Osteoblast (primary cell): ENCODE results near the gene CREB3L4. TPM values are rescaled to one million over a fixed set of nuclear protein-coding genes. Genes with fewer than 3 reads are reported as not detected.
A peak's percentile ranks its signal among the peaks of the same experiment; 100 is the strongest.

Experiments used
- DNase-seq: peaks from one replicate; pipeline ENCODE4 v3.0.0; 2011; ENCODE audit warnings: low spot score, mixed read lengths; ENCODE audit not compliant: insufficient read length; ENCODE audit errors: missing footprints
- H2AFZ ChIP-seq: 2 replicates; pipeline ENCODE4 v1.6.0; 2011; ENCODE audit warnings: mild to moderate bottlenecking, low read length
- H3K27ac ChIP-seq: 2 replicates; pipeline ENCODE4 v1.5.1; 2011; ENCODE audit warnings: mild to moderate bottlenecking, low read depth, low read length, moderate library complexity
- H3K27me3 ChIP-seq: 2 replicates; pipeline ENCODE4 v1.6.0; 2012; ENCODE audit warnings: mild to moderate bottlenecking, control low read depth, inconsistent platforms, low read length, moderate library complexity; ENCODE audit not compliant: insufficient read depth
- H3K36me3 ChIP-seq: 2 replicates; pipeline ENCODE4 v1.5.1; 2011; ENCODE audit warnings: mild to moderate bottlenecking, low read length, control low read depth, moderate library complexity; ENCODE audit not compliant: insufficient read depth
- H3K4me1 ChIP-seq: 2 replicates; pipeline ENCODE4 v1.5.1; 2011; ENCODE audit warnings: mild to moderate bottlenecking, low read length, control low read depth, moderate library complexity; ENCODE audit not compliant: insufficient read depth
- H3K4me2 ChIP-seq: 2 replicates; pipeline ENCODE4 v1.6.0; 2011; ENCODE audit warnings: mild to moderate bottlenecking, low read length; ENCODE audit not compliant: insufficient read depth
- H3K4me3 ChIP-seq: fragments of 200-600 bp; sonication (generic); 3 replicates; pipeline ENCODE4 v1.5.1; 2012; ENCODE audit warnings: mild to moderate bottlenecking, low read length, inconsistent platforms; ENCODE audit not compliant: insufficient read depth
- H3K79me2 ChIP-seq: 2 replicates; pipeline ENCODE4 v1.6.0; 2012; ENCODE audit warnings: mild to moderate bottlenecking, low read length, control low read depth, inconsistent platforms; ENCODE audit not compliant: insufficient read depth
- H3K9me3 ChIP-seq: 2 replicates; pipeline ENCODE4 v1.5.1; 2011; ENCODE audit warnings: low read depth, low read length, control low read depth
- H4K20me1 ChIP-seq: 2 replicates; pipeline ENCODE4 v1.6.0; 2012; ENCODE audit warnings: mild to moderate bottlenecking, low read length, control low read depth; ENCODE audit not compliant: insufficient read depth
- total RNA-seq: library from RNA; depleted of rRNA; stranded (reverse); fragments of >200 nt; gene quantifications from 2 replicates; pipeline ENCODE4 v1.2.3, GENCODE V29; 2012
- TF ChIP-seq, protein P1 (sequence below): IDR thresholded peaks from 2 replicates; pipeline ENCODE4 v1.5.1; 2011; ENCODE audit warnings: mild to moderate bottlenecking, low read depth, low read length, moderate library complexity; ENCODE audit errors: extremely low read depth

CREB3L4 gene, protein sequence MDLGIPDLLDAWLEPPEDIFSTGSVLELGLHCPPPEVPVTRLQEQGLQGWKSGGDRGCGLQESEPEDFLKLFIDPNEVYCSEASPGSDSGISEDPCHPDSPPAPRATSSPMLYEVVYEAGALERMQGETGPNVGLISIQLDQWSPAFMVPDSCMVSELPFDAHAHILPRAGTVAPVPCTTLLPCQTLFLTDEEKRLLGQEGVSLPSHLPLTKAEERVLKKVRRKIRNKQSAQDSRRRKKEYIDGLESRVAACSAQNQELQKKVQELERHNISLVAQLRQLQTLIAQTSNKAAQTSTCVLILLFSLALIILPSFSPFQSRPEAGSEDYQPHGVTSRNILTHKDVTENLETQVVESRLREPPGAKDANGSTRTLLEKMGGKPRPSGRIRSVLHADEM
- total RNA-seq, result 7.2 and 8.8 TPM in 2 replicates

- Histone ChIP-seq H3K36me3 (no peaks in the 10 kb centered on the region), H2AFZ (peak within 1 kb of the TSS; percentile 81), H3K9me3 (no peaks in the 10 kb centered on the region), H4K20me1 (no peaks in the 10 kb centered on the region), H3K4me1 (peaks cover 28% of the 10 kb centered on the region), H3K27ac (peak within 1 kb of the TSS; percentile 44), H3K4me2 (peak within 1 kb of the TSS; percentile 84), H3K27me3 (no peaks in the 10 kb centered on the region), H3K4me3 (peak within 1 kb of the TSS; percentile 71), H3K79me2 (peaks cover 14% of the 10 kb centered on the region)
- TF ChIP-seq, protein P1, sequence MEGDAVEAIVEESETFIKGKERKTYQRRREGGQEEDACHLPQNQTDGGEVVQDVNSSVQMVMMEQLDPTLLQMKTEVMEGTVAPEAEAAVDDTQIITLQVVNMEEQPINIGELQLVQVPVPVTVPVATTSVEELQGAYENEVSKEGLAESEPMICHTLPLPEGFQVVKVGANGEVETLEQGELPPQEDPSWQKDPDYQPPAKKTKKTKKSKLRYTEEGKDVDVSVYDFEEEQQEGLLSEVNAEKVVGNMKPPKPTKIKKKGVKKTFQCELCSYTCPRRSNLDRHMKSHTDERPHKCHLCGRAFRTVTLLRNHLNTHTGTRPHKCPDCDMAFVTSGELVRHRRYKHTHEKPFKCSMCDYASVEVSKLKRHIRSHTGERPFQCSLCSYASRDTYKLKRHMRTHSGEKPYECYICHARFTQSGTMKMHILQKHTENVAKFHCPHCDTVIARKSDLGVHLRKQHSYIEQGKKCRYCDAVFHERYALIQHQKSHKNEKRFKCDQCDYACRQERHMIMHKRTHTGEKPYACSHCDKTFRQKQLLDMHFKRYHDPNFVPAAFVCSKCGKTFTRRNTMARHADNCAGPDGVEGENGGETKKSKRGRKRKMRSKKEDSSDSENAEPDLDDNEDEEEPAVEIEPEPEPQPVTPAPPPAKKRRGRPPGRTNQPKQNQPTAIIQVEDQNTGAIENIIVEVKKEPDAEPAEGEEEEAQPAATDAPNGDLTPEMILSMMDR, result peak; percentile 50
- DNase-seq, result peak; percentile 98
These were observed at the start of gene CREB3L4 for GRCh38 chr1:153967107-153967999. CREB3L4 (plus strand) TSS chr1:153967902; CDS start chr1:153968526, 624 bp downstream.

DNA sequence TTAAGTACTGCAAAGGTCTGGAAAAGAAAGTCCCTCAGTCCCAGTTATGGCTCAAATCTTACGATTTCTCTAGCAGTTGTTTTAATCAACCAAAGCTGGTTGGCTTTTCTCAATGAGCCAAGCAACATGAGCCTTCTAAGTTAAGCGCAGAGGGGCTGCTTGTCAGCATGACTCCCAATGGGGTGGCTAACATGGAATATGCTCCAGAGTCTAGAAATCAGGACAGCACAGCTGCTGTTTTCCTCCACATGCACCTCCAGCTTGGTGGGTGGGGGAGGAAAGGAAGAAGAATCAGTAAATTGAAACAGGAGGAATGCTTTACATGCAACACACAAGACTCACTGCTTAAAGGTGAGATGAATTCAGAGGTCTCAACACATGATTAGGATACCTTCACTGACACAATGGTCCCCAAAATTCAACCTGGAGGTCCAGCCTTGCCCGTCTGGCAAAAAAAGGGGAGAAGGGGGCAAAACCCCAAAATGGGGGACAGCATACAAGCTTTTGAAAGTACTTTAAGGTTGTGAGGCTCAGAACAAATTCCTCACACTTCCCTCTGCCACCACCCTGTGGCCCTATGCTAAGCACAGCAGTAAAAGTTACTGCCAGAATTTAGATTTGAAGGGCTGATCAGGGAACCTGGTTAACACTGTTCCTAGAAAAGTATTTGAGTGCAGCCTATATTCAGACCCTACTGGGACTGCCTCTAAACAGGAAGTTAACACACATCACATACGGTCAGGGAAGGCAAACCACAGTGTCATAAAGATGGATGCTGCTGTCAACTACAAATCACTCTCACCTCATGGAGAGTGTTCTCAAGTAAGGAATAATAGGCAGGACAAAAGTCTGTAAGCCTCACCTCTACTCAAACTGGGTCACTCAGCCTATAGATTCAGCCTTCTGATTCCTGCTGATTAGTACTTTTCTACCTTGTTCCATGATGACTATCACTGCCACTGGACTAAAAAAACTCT is 47.5 kb upstream of the CREB3L4 start:
- Histone ChIP-seq H3K79me2 (peaks cover 71% of the 10 kb centered on the region), H3K27me3 (no peaks in the 10 kb centered on the region), H3K36me3 (peaks cover 13% of the 10 kb centered on the region), H3K4me3 (no peak overlapping the region), H3K4me1 (peaks cover 29% of the 10 kb centered on the region), H3K27ac (no peak overlapping the region), H3K9me3 (no peaks in the 10 kb centered on the region), H2AFZ (no peak overlapping the region), H4K20me1 (peaks cover 52% of the 10 kb centered on the region), H3K4me2 (peak overlapping the region; percentile 96)
- TF ChIP-seq, protein P1, result peak; percentile 51
- DNase-seq, result peak; percentile 70

GRCh38 chr1:153921080-153921802 is 46.5 kb upstream of the CREB3L4 start:
- peaks cover 46% of the 10 kb centered on the region for H4K20me1 ChIP-seq
- peak overlapping the region; percentile 36 for H2AFZ ChIP-seq
- DNase-seq, result no peak
- TF ChIP-seq, protein P1, result no peak
- peaks cover 29% of the 10 kb centered on the region for H3K4me1 ChIP-seq
- peak overlapping the region; percentile 83 for H3K4me3 ChIP-seq
- H3K9me3 ChIP-seq, result no peaks in the 10 kb centered on the region
- peak overlapping the region; percentile 96 for H3K4me2 ChIP-seq
- peaks cover 61% of the 10 kb centered on the region for H3K79me2 ChIP-seq
- H3K27me3 ChIP-seq, result no peaks in the 10 kb centered on the region
- no peak overlapping the region for H3K27ac ChIP-seq
- H3K36me3 ChIP-seq, result peaks cover 5% of the 10 kb centered on the region
